ENCODE results near the gene DGKA.

Gene DGKA

GRCh38 chr12:55893723-55894122 is 37.2 kb upstream of the DGKA start:
- no peak for DNase-seq (ENCODE audit: low read depth in 1 of 2, low spot score in 1 of 2)
- H3K27me3 ChIP-seq (ENCODE audit: insufficient read depth, poor library complexity, severe bottlenecking), result no peaks in the 10 kb centered on the region
- no peak overlapping the region for H3K4me3 ChIP-seq (replicated peaks; ENCODE audit: insufficient read depth, low read length)
- no peak overlapping the region for H3K27ac ChIP-seq (replicated peaks)
- TF ChIP-seq REST (IDR thresholded peaks at IDR 0.05; ENCODE audit: insufficient replicate concordance, low read depth) (no peak), SPI1 (IDR thresholded peaks at IDR 0.05; ENCODE audit: borderline replicate concordance, low read depth) (no peak), POLR2AphosphoS5 (IDR thresholded peaks at IDR 0.05; ENCODE audit: low read depth) (no peak), GABPA (IDR thresholded peaks at IDR 0.05; ENCODE audit: low read depth) (no peak), CTCF (IDR thresholded peaks at IDR 0.05; ENCODE audit: insufficient read depth, low read length) (no peak)

GRCh38 chr12:55899082-55899481 is 31.9 kb upstream of the DGKA start:
- no peak for DNase-seq (ENCODE audit: low read depth in 1 of 2, low spot score in 1 of 2)
- H3K27ac ChIP-seq (replicated peaks), result no peak overlapping the region

More at GRCh38 chr12:55899082-55899481, 31.9 kb upstream of the DGKA start:
- H3K4me3 ChIP-seq (replicated peaks; ENCODE audit: insufficient read depth, low read length), result no peak overlapping the region
- H3K27me3 ChIP-seq (ENCODE audit: insufficient read depth, poor library complexity, severe bottlenecking), result no peaks in the 10 kb centered on the region
- no peak for TF ChIP-seq CTCF (IDR thresholded peaks at IDR 0.05; ENCODE audit: insufficient read depth, low read length)
- TF ChIP-seq SPI1 (IDR thresholded peaks at IDR 0.05; ENCODE audit: borderline replicate concordance, low read depth), result no peak
- no peak for TF ChIP-seq REST (IDR thresholded peaks at IDR 0.05; ENCODE audit: insufficient replicate concordance, low read depth)
- no peak for TF ChIP-seq GABPA (IDR thresholded peaks at IDR 0.05; ENCODE audit: low read depth)
- TF ChIP-seq POLR2AphosphoS5 (IDR thresholded peaks at IDR 0.05; ENCODE audit: low read depth), result no peak
